Tibial artery (tissue), 4 donors: ENCODE results near the gene RIPOR2.

Experiments
- DNase-seq, 2 donors: peaks; one replicate each; pipeline ENCODE4 v3.0.0-alpha.2; 2019
- H3K27ac ChIP-seq, 2 donors: fragments of 200-600 bp; sonication (generic) in 1 of 2; 1 replicate in 1 of 2; 2 replicates in 1 of 2; pipeline ENCODE4 v1.5.1; 2018 to 2019; ENCODE audit warnings: mild to moderate bottlenecking in 1 of 2
- H3K27me3 ChIP-seq, 2 donors: fragments of 200-600 bp; sonication (generic) in 1 of 2; one replicate each; pipeline versions ENCODE4 v1.5.1 to v1.6.0; 2016 to 2019
- H3K36me3 ChIP-seq, 3 donors: fragments of 200-600 bp; sonication (generic) in 2 of 3; one replicate each; pipeline ENCODE4 v1.5.1; 2016 to 2019; ENCODE audit warnings: mild to moderate bottlenecking in 2 of 3
- H3K4me1 ChIP-seq, 4 donors: fragments of 200-600 bp; sonication (generic) in 2 of 4; 1 replicate in 3 of 4; 2 replicates in 1 of 4; pipeline ENCODE4 v1.5.1; 2016 to 2019
- H3K4me3 ChIP-seq, 2 donors: fragments of 200-600 bp; sonication (generic) in 1 of 2; 1 replicate in 1 of 2; 2 replicates in 1 of 2; pipeline ENCODE4 v1.5.1; 2018 to 2019; ENCODE audit warnings: mild to moderate bottlenecking in 2 of 2
- H3K9me3 ChIP-seq, 3 donors: fragments of 200-600 bp; sonication (generic) in 1 of 3; one replicate each; pipeline ENCODE4 v1.5.1; 2016 to 2019
- CTCF ChIP-seq, 2 experiments: fragments of 200-600 bp in 1 of 2; fragments of 450-650 bp in 1 of 2; IDR thresholded peaks; one replicate each; pipeline ENCODE4 v1.5.1; 2017 to 2019; ENCODE audit warnings: antibody characterized with exemption in 2 of 2, mild to moderate bottlenecking in 1 of 2, moderate library complexity in 1 of 2
- intact Hi-C: fragments of 100-400 bp; cut with DNase I; formaldehyde crosslinking; loops from one replicate; pipeline ENCODE4 v1.15.0; 2023; ENCODE audit warnings: low total_unique reads

RIPOR2 gene

GRCh38 chr6:24829657-24830056 lies 106.1 kb downstream of the RIPOR2 start:
- no peak for DNase-seq
- intact Hi-C loops = no loop called here

GRCh38 chr6:24827970-24828369 lies 107.8 kb downstream of the RIPOR2 start:
- TF ChIP-seq CTCF (IDR thresholded peaks at IDR 0.05) = no peak
- intact Hi-C loops = no loop called here
- H3K4me1 ChIP-seq = peaks cover 0 to 6% (median 0%) of the 10 kb centered on the region in 4 donors
- no peak overlapping the region for H3K4me3 ChIP-seq
- peaks cover 0 to 8% (median 0%) of the 10 kb centered on the region in 3 donors for H3K36me3 ChIP-seq
- H3K9me3 ChIP-seq = no peaks in the 10 kb centered on the region
- DNase-seq = no peak
- no peak overlapping the region for H3K27ac ChIP-seq
- no peaks in the 10 kb centered on the region for H3K27me3 ChIP-seq

More at GRCh38 chr6:24829657-24830056, 106.1 kb downstream of the RIPOR2 start:
- H3K4me3 ChIP-seq = no peak overlapping the region
- no peak overlapping the region for H3K27ac ChIP-seq
- TF ChIP-seq CTCF (IDR thresholded peaks at IDR 0.05) = no peak
- H3K27me3 ChIP-seq = no peaks in the 10 kb centered on the region
- no peaks in the 10 kb centered on the region for H3K36me3 ChIP-seq
- H3K9me3 ChIP-seq = no peaks in the 10 kb centered on the region
- peaks cover 0 to 6% (median 0%) of the 10 kb centered on the region in 4 donors for H3K4me1 ChIP-seq

- DNase-seq = no peak
- Histone ChIP-seq H3K36me3 (peaks cover 0 to 8% (median 0%) of the 10 kb centered on the region in 3 donors), H3K27me3 (no peaks in the 10 kb centered on the region), H3K27ac (no peak overlapping the region), H3K4me3 (no peak overlapping the region), H3K4me1 (peaks cover 0 to 6% (median 0%) of the 10 kb centered on the region in 4 donors), H3K9me3 (no peaks in the 10 kb centered on the region)
- intact Hi-C loops = no loop called here
- TF ChIP-seq CTCF (IDR thresholded peaks at IDR 0.05) = no peak
Observed at GRCh38 chr6:24827162-24827561, 108.6 kb downstream of the RIPOR2 start.

GRCh38 chr6:24825130-24825630 lies 110.6 kb downstream of the RIPOR2 start:
- H3K4me1 ChIP-seq = no peaks in the 10 kb centered on the region
- no peak overlapping the region for H3K27ac ChIP-seq
- no peaks in the 10 kb centered on the region for H3K27me3 ChIP-seq
- intact Hi-C loops = no loop called here
- no peak overlapping the region for H3K4me3 ChIP-seq
- no peak for DNase-seq
- H3K9me3 ChIP-seq = no peaks in the 10 kb centered on the region
- H3K36me3 ChIP-seq = peaks cover 0 to 8% (median 0%) of the 10 kb centered on the region in 3 donors
- TF ChIP-seq CTCF (IDR thresholded peaks at IDR 0.05) = no peak

GRCh38 chr6:24824142-24824938 lies 111.4 kb downstream of the RIPOR2 start:
- H3K27me3 ChIP-seq = no peaks in the 10 kb centered on the region
- no peak for TF ChIP-seq CTCF (IDR thresholded peaks at IDR 0.05)
- no peaks in the 10 kb centered on the region for H3K4me1 ChIP-seq
- intact Hi-C loops = no loop called here
- no peak overlapping the region for H3K27ac ChIP-seq
- no peaks in the 10 kb centered on the region for H3K9me3 ChIP-seq
- H3K4me3 ChIP-seq = no peak overlapping the region
- DNase-seq = no peak
- peaks cover 0 to 8% (median 0%) of the 10 kb centered on the region in 3 donors for H3K36me3 ChIP-seq
